Neural progenitor cell (in vitro differentiated cells): Measurements from ENCODE around the gene BCAS3.

Experiments used
- CTCF ChIP-seq: fragments of 200-600 bp; sonication (generic); IDR thresholded peaks from 2 replicates; pipeline ENCODE4 v1.5.1; 2017; ENCODE audit warnings: antibody characterized with exemption, mild to moderate bottlenecking
- EZH2 ChIP-seq: fragments of 200-600 bp; sonication (generic); IDR thresholded peaks from 2 replicates; pipeline ENCODE4 v1.6.1; 2017; ENCODE audit warnings: antibody characterized with exemption, mild to moderate bottlenecking, moderate library complexity
- EZH2phosphoT487 ChIP-seq: fragments of 200-600 bp; sonication (generic); IDR thresholded peaks from 2 replicates; pipeline ENCODE4 v1.6.1; 2017; ENCODE audit warnings: antibody characterized with exemption

- TF ChIP-seq CTCF (no peak), EZH2phosphoT487 (no peak), EZH2 (no peak)
Measured at GRCh38 chr17:60840456-60840855, 162.8 kb downstream of the BCAS3 start.
